Progenitor cell of endocrine pancreas (in vitro differentiated cells): ENCODE measurements around the gene LAPTM5. TPM values are rescaled to one million over a fixed set of nuclear protein-coding genes. Genes with fewer than 3 reads are reported as not detected.

ENCODE experiments used
- DNase-seq: peaks from one replicate; pipeline ENCODE4 v3.0.0; 2021; ENCODE audit warnings: low spot score; ENCODE audit not compliant: unreplicated experiment
- H3K27ac Mint-ChIP-seq: 2 replicates; pipeline ENCODE4 v1.8.0; 2021; ENCODE audit warnings: mild to moderate bottlenecking, moderate library complexity, mixed read lengths
- H3K27me3 Mint-ChIP-seq: 2 replicates; pipeline ENCODE4 v1.8.0; 2021; ENCODE audit warnings: mixed read lengths
- H3K36me3 Mint-ChIP-seq: 2 replicates; pipeline ENCODE4 v1.8.0; 2022; ENCODE audit warnings: mixed read lengths; ENCODE audit not compliant: insufficient read depth
- H3K4me1 Mint-ChIP-seq: 2 replicates; pipeline ENCODE4 v1.8.0; 2021; ENCODE audit warnings: low read depth, mixed read lengths
- H3K4me3 Mint-ChIP-seq: 2 replicates; pipeline ENCODE4 v1.8.0; 2021; ENCODE audit warnings: low read depth, mild to moderate bottlenecking, moderate library complexity, mixed read lengths
- H3K9me3 Mint-ChIP-seq: 2 replicates; pipeline ENCODE4 v1.8.0; 2021; ENCODE audit warnings: low read depth, mixed read lengths
- CTCF ChIP-seq: fragments of 200-600 bp; sonication (generic); IDR thresholded peaks from one replicate; pipeline ENCODE4 v1.5.0; 2021; ENCODE audit warnings: antibody characterized with exemption, mild to moderate bottlenecking; ENCODE audit not compliant: unreplicated experiment
- total RNA-seq: library from RNA; stranded (reverse); gene quantifications from 2 replicates; pipeline ENCODE4 v1.2.1, GENCODE V29; 2021

Gene LAPTM5
- total RNA-seq, 1 donor from 2014 or later = not detected

- Mint-ChIP-seq H3K36me3 (no peaks in the 10 kb centered on the region), H3K27me3 (peaks cover 7% of the 10 kb centered on the region), H3K4me3 (no peak overlapping the region), H3K27ac (no peak overlapping the region), H3K9me3 (no peaks in the 10 kb centered on the region), H3K4me1 (peaks cover 3% of the 10 kb centered on the region)
- no peak for TF ChIP-seq CTCF
- no peak for DNase-seq
These were observed 25.7 kb downstream of the LAPTM5 start for GRCh38 chr1:30731806-30732276.

DNA sequence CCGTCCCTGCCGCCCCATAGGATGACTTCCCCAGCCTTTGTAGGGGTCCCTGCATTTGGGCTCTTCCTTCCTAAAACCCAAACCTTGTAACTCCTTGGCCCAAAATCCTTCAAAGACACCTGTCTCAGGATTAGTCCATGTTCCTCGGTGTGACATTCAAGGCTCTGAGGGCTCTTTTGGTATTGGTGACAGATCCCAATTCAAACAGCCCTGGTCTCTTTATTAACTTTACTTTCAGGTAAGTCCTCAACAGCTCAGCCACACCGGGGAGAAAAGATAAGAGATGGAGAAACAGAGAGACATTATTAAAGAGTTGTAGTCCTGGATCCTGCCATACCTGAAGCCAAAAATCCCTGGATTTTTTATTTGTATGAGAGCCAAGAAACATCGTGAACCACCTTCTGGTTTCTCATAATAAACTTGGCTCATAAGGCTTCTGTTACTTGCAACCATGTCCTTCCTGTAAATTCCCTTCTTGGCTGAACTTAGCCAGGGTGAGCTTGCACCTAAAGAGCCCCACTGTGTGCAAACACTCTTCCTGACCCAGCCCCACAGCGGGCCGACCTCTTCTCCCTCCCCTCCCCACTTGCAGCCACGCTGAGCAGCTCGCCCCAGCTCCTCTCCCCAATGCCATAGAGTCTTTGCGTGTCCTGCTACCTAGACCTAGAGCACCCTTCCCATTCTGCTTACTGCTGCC, 26.3 kb downstream of the LAPTM5 start:
- Mint-ChIP-seq H3K27ac (no peak overlapping the region), H3K4me3 (no peak overlapping the region), H3K4me1 (peaks cover 3% of the 10 kb centered on the region), H3K27me3 (peaks cover 7% of the 10 kb centered on the region), H3K9me3 (no peaks in the 10 kb centered on the region), H3K36me3 (no peaks in the 10 kb centered on the region)
- DNase-seq = no peak
- TF ChIP-seq CTCF = no peak

GRCh38 chr1:30730346-30731108, 27.0 kb downstream of the LAPTM5 start:
- H3K4me1 Mint-ChIP-seq = peaks cover 3% of the 10 kb centered on the region
- no peaks in the 10 kb centered on the region for H3K36me3 Mint-ChIP-seq
- no peak for DNase-seq
- peaks cover 3% of the 10 kb centered on the region for H3K27me3 Mint-ChIP-seq
- TF ChIP-seq CTCF = no peak
- no peaks in the 10 kb centered on the region for H3K9me3 Mint-ChIP-seq
- H3K27ac Mint-ChIP-seq = no peak overlapping the region
- no peak overlapping the region for H3K4me3 Mint-ChIP-seq

DNA sequence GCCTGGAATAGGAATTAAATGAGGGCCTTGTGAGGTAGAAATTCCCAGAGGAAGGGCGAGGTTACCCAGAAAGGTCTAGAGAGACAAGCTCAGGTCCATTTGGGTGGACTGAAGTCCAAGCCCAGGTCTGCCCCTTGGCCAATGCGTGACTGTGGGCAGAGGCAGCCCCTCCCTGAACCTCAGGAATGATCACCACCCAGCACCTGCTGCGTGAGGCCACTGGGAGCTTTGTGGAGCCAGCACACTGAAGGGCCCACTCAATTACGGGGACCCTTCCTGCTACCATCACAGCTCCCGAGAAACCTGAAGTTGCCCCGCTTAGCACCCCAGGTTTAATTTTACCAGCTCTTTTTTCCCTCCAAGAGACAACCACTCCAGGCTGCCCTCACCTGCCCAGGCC, 27.7 kb downstream of the LAPTM5 start:
- DNase-seq = no peak
- Mint-ChIP-seq H3K36me3 (no peaks in the 10 kb centered on the region), H3K4me1 (peaks cover 3% of the 10 kb centered on the region), H3K27me3 (peaks cover 3% of the 10 kb centered on the region), H3K4me3 (no peak overlapping the region), H3K27ac (no peak overlapping the region), H3K9me3 (no peaks in the 10 kb centered on the region)
- TF ChIP-seq CTCF = no peak

- Mint-ChIP-seq H3K4me1 (peaks cover 3% of the 10 kb centered on the region), H3K27me3 (peaks cover 3% of the 10 kb centered on the region), H3K4me3 (no peak overlapping the region), H3K9me3 (no peaks in the 10 kb centered on the region), H3K27ac (no peak overlapping the region), H3K36me3 (no peaks in the 10 kb centered on the region)
- no peak for DNase-seq
- TF ChIP-seq CTCF = no peak
These were observed 28.5 kb downstream of the LAPTM5 start for GRCh38 chr1:30728832-30729638.
